ENCODE results near the gene MTHFSD.

DNA sequence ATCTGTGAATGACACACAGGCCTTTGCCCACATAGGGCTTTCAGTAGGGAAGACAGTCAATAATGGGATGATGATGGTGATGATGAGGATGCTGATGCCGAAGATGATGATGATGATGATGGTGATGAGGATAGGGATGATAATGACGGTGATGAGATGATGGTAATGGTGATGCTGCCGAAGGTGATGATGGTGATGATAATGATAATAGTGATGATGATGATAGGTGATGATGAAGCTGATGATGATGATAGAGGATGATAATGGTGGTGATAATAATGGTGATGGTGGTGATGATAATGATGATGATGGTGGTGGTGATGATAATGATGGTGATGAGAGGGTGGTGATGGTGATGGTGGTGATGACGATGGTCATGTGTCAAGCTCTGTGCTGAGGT lies 36.2 kb upstream of the MTHFSD start:
- TF ChIP-seq, protein P1, sequence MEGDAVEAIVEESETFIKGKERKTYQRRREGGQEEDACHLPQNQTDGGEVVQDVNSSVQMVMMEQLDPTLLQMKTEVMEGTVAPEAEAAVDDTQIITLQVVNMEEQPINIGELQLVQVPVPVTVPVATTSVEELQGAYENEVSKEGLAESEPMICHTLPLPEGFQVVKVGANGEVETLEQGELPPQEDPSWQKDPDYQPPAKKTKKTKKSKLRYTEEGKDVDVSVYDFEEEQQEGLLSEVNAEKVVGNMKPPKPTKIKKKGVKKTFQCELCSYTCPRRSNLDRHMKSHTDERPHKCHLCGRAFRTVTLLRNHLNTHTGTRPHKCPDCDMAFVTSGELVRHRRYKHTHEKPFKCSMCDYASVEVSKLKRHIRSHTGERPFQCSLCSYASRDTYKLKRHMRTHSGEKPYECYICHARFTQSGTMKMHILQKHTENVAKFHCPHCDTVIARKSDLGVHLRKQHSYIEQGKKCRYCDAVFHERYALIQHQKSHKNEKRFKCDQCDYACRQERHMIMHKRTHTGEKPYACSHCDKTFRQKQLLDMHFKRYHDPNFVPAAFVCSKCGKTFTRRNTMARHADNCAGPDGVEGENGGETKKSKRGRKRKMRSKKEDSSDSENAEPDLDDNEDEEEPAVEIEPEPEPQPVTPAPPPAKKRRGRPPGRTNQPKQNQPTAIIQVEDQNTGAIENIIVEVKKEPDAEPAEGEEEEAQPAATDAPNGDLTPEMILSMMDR (optimal IDR thresholded peaks at IDR 0.05 in 1 of 3, IDR thresholded peaks at IDR 0.05 in 1 of 3, conservative IDR thresholded peaks at IDR 0.05 in 1 of 3; ENCODE audit: extremely low read depth in 1 of 3, insufficient read depth in 2 of 3, low read length in 3 of 3), result no peak
- TF ChIP-seq EZH2 (IDR thresholded peaks at IDR 0.05; ENCODE audit: low read length), result no peak
